Right lobe of liver (tissue), 6 donors: ENCODE measurements around the gene A2ML1. TPM values are rescaled to one million over a fixed set of nuclear protein-coding genes. Genes with fewer than 3 reads are reported as not detected.
"Not testable (repeated sequence)": the region's sequence is repeated elsewhere in the genome, so short reads cannot be mapped to it uniquely, and the experiment has no call there.

Experiments used
- ATAC-seq, 4 donors: fragments of 200-7000 bp; cut with Tn5 transposase; one replicate each; pipeline ENCODE4 v1.9.1; 2020; ENCODE audit warnings: mild to moderate bottlenecking in 4 of 4, moderate library complexity in 4 of 4
- DNase-seq, 3 donors: peaks; one replicate each; pipeline ENCODE4 v3.0.0-alpha.2; 2020
- H3K27ac ChIP-seq, 3 donors: fragments of 200-600 bp; one replicate each; pipeline ENCODE4 v1.8.0; 2022
- H3K27me3 ChIP-seq, 2 donors: fragments of 200-600 bp; one replicate each; pipeline ENCODE4 v1.8.0; 2022
- H3K36me3 ChIP-seq, 4 donors: fragments of 200-600 bp; sonication (generic) in 1 of 4; one replicate each; pipeline versions ENCODE4 v1.5.1 to v1.8.0; 2017 to 2022; ENCODE audit warnings: control low read depth in 1 of 4
- H3K4me1 ChIP-seq, 4 donors: fragments of 200-600 bp; sonication (generic) in 1 of 4; one replicate each; pipeline versions ENCODE4 v1.5.1 to v1.8.0; 2017 to 2022; ENCODE audit warnings: control low read depth in 1 of 4
- H3K4me3 ChIP-seq, 3 donors: fragments of 200-600 bp; one replicate each; pipeline ENCODE4 v1.8.0; 2022
- H3K9me3 ChIP-seq, 4 donors: fragments of 200-600 bp; sonication (generic) in 1 of 4; one replicate each; pipeline versions ENCODE4 v1.5.1 to v1.8.0; 2017 to 2022; ENCODE audit warnings: control low read depth in 1 of 4
- CTCF ChIP-seq, 4 donors: fragments of 200-600 bp in 3 of 4; fragments of 450-650 bp in 1 of 4; IDR thresholded peaks; one replicate each; pipeline versions ENCODE4 v1.5.1 to v1.8.0; 2016 to 2022; ENCODE audit warnings: antibody characterized with exemption in 4 of 4, mild to moderate bottlenecking in 2 of 4
- POLR2A ChIP-seq: fragments of 450-650 bp; IDR thresholded peaks from one replicate; pipeline ENCODE4 v1.6.1; 2017; ENCODE audit warnings: antibody characterized with exemption, mild to moderate bottlenecking
- WGBS: methylation state at CpG from one replicate; pipeline ENCODE4 v1.1.6; 2018; ENCODE audit warnings: low coverage, low lambda C conversion rate; ENCODE audit not compliant: insufficient coverage; ENCODE audit errors: missing lambda C conversion rate; 5-methylcytosine and 5-hydroxymethylcytosine counted together
- intact Hi-C, 2 donors: fragments of 100-400 bp; cut with DNase I; formaldehyde crosslinking; loops; one replicate each; pipeline versions ENCODE4 v1.11.2 to v1.14.1; 2022
- total RNA-seq, 6 experiments: library from RNA; depleted of rRNA in 2 of 6; stranded (reverse); fragments of >200 nt in 2 of 6; fragmentation: NEBNext Ultra II Directional in 3 of 6; extraction: Animal tissue kit (Norgen Biotek cat#: 25700) in 3 of 6; gene quantifications; one replicate each; pipeline versions ENCODE4 v1.1.0 to v1.2.4, GENCODE V29; 2016 to 2023
- donor health status: DM: no; HTN: yes; CAD: no.
- donor health status: DM: no; HTN: no; CAD: no.
- donor health status: DM: no; HTN: no; CAD: no.
- donor health status: DM: no; HTN: yes; CAD: no.
- donor health status: DM: no; HTN: yes; CAD: no.

The A2ML1 gene
- total RNA-seq, 6 experiments from 2014 or later: 0.07 TPM; not detected in 5

GRCh38 chr12:8816448-8817050 lies 5.9 kb upstream of the A2ML1 start:
- Histone ChIP-seq H3K27me3 (no peaks in the 10 kb centered on the region), H3K36me3 (no peaks in the 10 kb centered on the region), H3K4me1 (no peaks in the 10 kb centered on the region), H3K9me3 (no peaks in the 10 kb centered on the region), H3K27ac (no peak overlapping the region), H3K4me3 (no peak overlapping the region)
- ATAC-seq: no peak
- TF ChIP-seq CTCF (IDR thresholded peaks at IDR 0.05): no peak
- no peak for TF ChIP-seq POLR2A
- DNase-seq: no peak
- WGBS: 82% methylated on average over 3 of the region's 3 CpGs
- intact Hi-C loops: no loop called here

GRCh38 chr12:8817856-8818255 lies 4.6 kb upstream of the A2ML1 start:
- WGBS: 89% methylated on average over 1 of the region's 1 CpG
- Histone ChIP-seq H3K27me3 (no peaks in the 10 kb centered on the region), H3K27ac (no peak overlapping the region), H3K9me3 (no peaks in the 10 kb centered on the region), H3K36me3 (no peaks in the 10 kb centered on the region), H3K4me3 (no peak overlapping the region), H3K4me1 (no peaks in the 10 kb centered on the region)
- no peak for ATAC-seq
- TF ChIP-seq CTCF (IDR thresholded peaks at IDR 0.05) (no peak), POLR2A (no peak)
- intact Hi-C loops: no loop called here
- no peak for DNase-seq

GRCh38 chr12:8818526-8818925 lies 3.9 kb upstream of the A2ML1 start:
- WGBS: 68% methylated on average over 2 of the region's 2 CpGs
- H3K27ac ChIP-seq: no peak overlapping the region
- H3K4me1 ChIP-seq: no peaks in the 10 kb centered on the region
- no peak overlapping the region for H3K4me3 ChIP-seq
- intact Hi-C loops: no loop called here
- no peaks in the 10 kb centered on the region for H3K36me3 ChIP-seq
- DNase-seq: no peak
- TF ChIP-seq CTCF (IDR thresholded peaks at IDR 0.05) (no peak), POLR2A (no peak)
- no peaks in the 10 kb centered on the region for H3K27me3 ChIP-seq
- no peak for ATAC-seq
- no peaks in the 10 kb centered on the region for H3K9me3 ChIP-seq

- H3K27ac ChIP-seq: no peak overlapping the region
- no peak for DNase-seq
Observed at GRCh38 chr12:8819666-8819980, 2.8 kb upstream of the A2ML1 start.

GRCh38 chr12:8820676-8821407 lies 1.6 kb upstream of the A2ML1 start:
- H3K27ac ChIP-seq, DNase-seq, H3K36me3 ChIP-seq, H3K9me3 ChIP-seq, H3K4me3 ChIP-seq, ATAC-seq, intact Hi-C loops, H3K27me3 ChIP-seq, H3K4me1 ChIP-seq: not testable (repeated sequence)
- 55% methylated on average over 3 of the region's 8 CpGs for WGBS

More at GRCh38 chr12:8819666-8819980, 2.8 kb upstream of the A2ML1 start:
- no peaks in the 10 kb centered on the region for H3K36me3 ChIP-seq
- no peaks in the 10 kb centered on the region for H3K9me3 ChIP-seq
- H3K27me3 ChIP-seq: no peaks in the 10 kb centered on the region
- ATAC-seq: no peak
- 33% methylated on average over 3 of the region's 5 CpGs for WGBS
- no peaks in the 10 kb centered on the region for H3K4me1 ChIP-seq
- intact Hi-C loops: no loop called here
- TF ChIP-seq POLR2A: no peak
- no peak for TF ChIP-seq CTCF (IDR thresholded peaks at IDR 0.05)
- H3K4me3 ChIP-seq: no peak overlapping the region
